DND-41 (cell line): ENCODE measurements around the gene KCTD18.

ENCODE experiments used
- ATAC-seq: fragments of 200-7000 bp; cut with Tn5 transposase; 3 replicates; pipeline ENCODE4 v1.9.1; 2021; ENCODE audit warnings: low read depth; ENCODE audit not compliant: insufficient read depth
- DNase-seq: peaks from one replicate; pipeline ENCODE4 v3.0.0-alpha.2; 2020
- H2AFZ ChIP-seq: 2 replicates; pipeline ENCODE4 v1.6.0; 2012; ENCODE audit warnings: low read depth, low read length
- H3K27ac ChIP-seq: 2 replicates; pipeline ENCODE4 v1.5.1; 2012; ENCODE audit warnings: low read length, inconsistent platforms
- H3K27me3 ChIP-seq: fragments of 200-600 bp; sonication (generic); 2 replicates; pipeline ENCODE4 v1.6.0; 2012; ENCODE audit warnings: low read length, mild to moderate bottlenecking, inconsistent platforms; ENCODE audit not compliant: insufficient read depth, poor library complexity
- H3K36me3 ChIP-seq: 2 replicates; pipeline ENCODE4 v1.5.1; 2012; ENCODE audit warnings: low read length, inconsistent platforms; ENCODE audit not compliant: insufficient read depth
- H3K4me1 ChIP-seq: 2 replicates; pipeline ENCODE4 v1.5.1; 2012; ENCODE audit warnings: mild to moderate bottlenecking, low read length; ENCODE audit not compliant: insufficient read depth
- H3K4me2 ChIP-seq: 2 replicates; pipeline ENCODE4 v1.6.0; 2012; ENCODE audit warnings: mild to moderate bottlenecking, moderate library complexity, low read length, inconsistent platforms; ENCODE audit not compliant: insufficient read depth
- H3K4me3 ChIP-seq, 2 experiments: fragments of 200-600 bp in 1 of 2; shearing (Covaris generic) in 1 of 2; 2 replicates each; pipeline ENCODE4 v1.5.1; 2012 to 2016; ENCODE audit warnings: inconsistent platforms in 2 of 2, low read length in 2 of 2, mild to moderate bottlenecking in 2 of 2, low read depth in 1 of 2, moderate library complexity in 1 of 2
- H3K79me2 ChIP-seq: 2 replicates; pipeline ENCODE4 v1.6.0; 2012; ENCODE audit warnings: low read length, inconsistent platforms; ENCODE audit not compliant: insufficient read depth
- H3K9ac ChIP-seq: 2 replicates; pipeline ENCODE4 v1.6.0; 2012; ENCODE audit warnings: low read depth, mild to moderate bottlenecking, inconsistent platforms, low read length, moderate library complexity
- H3K9me3 ChIP-seq: 2 replicates; pipeline ENCODE4 v1.5.1; 2012; ENCODE audit warnings: low read length, moderate library complexity, mild to moderate bottlenecking, inconsistent platforms; ENCODE audit not compliant: insufficient read depth, severe bottlenecking
- H4K20me1 ChIP-seq: 2 replicates; pipeline ENCODE4 v1.6.0; 2012; ENCODE audit warnings: low read length; ENCODE audit not compliant: insufficient read depth
- CTCF ChIP-seq: IDR thresholded peaks from 2 replicates; pipeline ENCODE4 v1.5.1; 2012; ENCODE audit warnings: borderline replicate concordance, low read length, moderate library complexity, mild to moderate bottlenecking; ENCODE audit not compliant: poor library complexity, severe bottlenecking; ENCODE audit errors: extremely low read depth
- EZH2 ChIP-seq: IDR thresholded peaks from 3 replicates; pipeline ENCODE4 v1.6.1; 2012; ENCODE audit warnings: borderline replicate concordance, low read depth, mild to moderate bottlenecking, moderate library complexity, low read length, inconsistent platforms; ENCODE audit not compliant: severe bottlenecking

Gene KCTD18

GRCh38 chr2:200509612-200510433 is at the start of gene KCTD18:
Gene KCTD18, minus strand, starts transcription at chr2:200510068. Its CDS starts 3,052 bp downstream, at chr2:200507016.
- Histone ChIP-seq H3K9me3 (no peaks in the 10 kb centered on the region), H3K4me2 (peak within 1 kb of the TSS; percentile 95), H3K4me1 (peaks cover 20% of the 10 kb centered on the region), H3K9ac (peak within 1 kb of the TSS; percentile 93), H3K4me3 (peak within 1 kb of the TSS; percentile 82 to 90), H4K20me1 (no peaks in the 10 kb centered on the region), H2AFZ (peak within 1 kb of the TSS; percentile 88), H3K27me3 (peaks cover 13% of the 10 kb centered on the region), H3K79me2 (peaks cover 17% of the 10 kb centered on the region), H3K27ac (peak within 1 kb of the TSS; percentile 83), H3K36me3 (peaks cover 7% of the 10 kb centered on the region)
- no peak for TF ChIP-seq EZH2
- TF ChIP-seq CTCF: peak; percentile 87
- DNase-seq (peak; percentile 91), ATAC-seq (peak; percentile 95)

GRCh38 chr2:200540793-200541192 is 30.9 kb upstream of the KCTD18 start:
- H3K79me2 ChIP-seq: no peaks in the 10 kb centered on the region
- H4K20me1 ChIP-seq: no peaks in the 10 kb centered on the region
- H3K36me3 ChIP-seq: peaks cover 91% of the 10 kb centered on the region
- H3K4me1 ChIP-seq: no peaks in the 10 kb centered on the region
- no peak for ATAC-seq
- H2AFZ ChIP-seq: no peak overlapping the region
- H3K9ac ChIP-seq: no peak overlapping the region
- no peak overlapping the region for H3K27ac ChIP-seq
- H3K4me2 ChIP-seq: no peak overlapping the region
- H3K9me3 ChIP-seq: peaks cover 6% of the 10 kb centered on the region
- no peak overlapping the region for H3K4me3 ChIP-seq
- no peak for DNase-seq
- TF ChIP-seq CTCF (no peak), EZH2 (no peak)
- no peaks in the 10 kb centered on the region for H3K27me3 ChIP-seq

GRCh38 chr2:200538139-200538538 is 28.3 kb upstream of the KCTD18 start:
- DNase-seq: no peak
- Histone ChIP-seq H2AFZ (no peak overlapping the region), H3K27me3 (no peaks in the 10 kb centered on the region), H3K9me3 (peaks cover 6% of the 10 kb centered on the region), H3K4me2 (no peak overlapping the region), H3K79me2 (peaks cover 7% of the 10 kb centered on the region; the same call in 1 of the 2 replicates), H3K9ac (no peak overlapping the region), H3K27ac (no peak overlapping the region), H4K20me1 (no peaks in the 10 kb centered on the region), H3K4me3 (no peak overlapping the region), H3K4me1 (no peaks in the 10 kb centered on the region), H3K36me3 (peaks cover 86% of the 10 kb centered on the region)
- no peak for TF ChIP-seq EZH2
- no peak for TF ChIP-seq CTCF
- no peak for ATAC-seq
